ENCODE data around the gene ACCSL.
A peak's percentile ranks its signal among the peaks of the same experiment; 100 is the strongest.

The ACCSL gene

DNA sequence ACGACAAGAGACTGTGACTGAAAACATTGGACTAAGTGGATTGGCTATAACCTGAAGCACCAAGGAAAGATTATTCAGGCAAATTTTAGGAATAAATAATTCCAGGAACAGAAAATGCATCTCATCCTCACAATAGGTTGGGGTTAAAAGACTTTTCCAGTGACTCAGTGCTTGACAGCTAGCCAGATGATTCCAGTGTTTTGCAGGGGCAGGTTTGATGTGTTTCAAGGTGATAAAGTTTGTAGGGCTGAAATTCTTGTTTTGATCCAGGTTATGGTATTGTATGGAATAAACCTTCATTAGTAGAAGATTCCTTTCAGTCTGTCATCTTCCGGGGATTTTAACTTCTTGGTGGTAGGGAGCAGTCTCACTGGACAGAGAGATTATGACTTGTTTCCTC lies 50.0 kb downstream of the ACCSL start:
- no peak for DNase-seq (ENCODE audit: low read depth)

DNA sequence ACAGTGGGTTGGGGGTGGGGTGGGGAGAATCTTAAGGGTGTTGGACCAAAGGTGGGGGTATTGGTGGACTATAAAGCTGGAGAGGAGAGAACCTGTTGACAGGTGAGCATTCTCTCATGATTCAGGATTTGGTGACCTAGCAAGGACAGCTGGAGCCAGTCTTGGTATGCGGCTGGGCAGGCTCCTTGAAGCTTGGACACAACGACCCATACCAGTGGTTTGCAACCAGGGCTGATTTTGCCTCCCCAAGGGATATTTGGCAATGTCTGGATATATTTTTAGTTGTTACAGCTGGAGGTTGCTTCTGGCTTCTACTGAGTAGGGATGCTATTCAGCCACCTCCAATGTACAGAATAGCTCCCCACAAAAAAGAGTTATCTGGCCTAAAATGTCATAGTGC lies 53.3 kb downstream of the ACCSL start:
- no peak for DNase-seq (ENCODE audit: low read depth)

DNA sequence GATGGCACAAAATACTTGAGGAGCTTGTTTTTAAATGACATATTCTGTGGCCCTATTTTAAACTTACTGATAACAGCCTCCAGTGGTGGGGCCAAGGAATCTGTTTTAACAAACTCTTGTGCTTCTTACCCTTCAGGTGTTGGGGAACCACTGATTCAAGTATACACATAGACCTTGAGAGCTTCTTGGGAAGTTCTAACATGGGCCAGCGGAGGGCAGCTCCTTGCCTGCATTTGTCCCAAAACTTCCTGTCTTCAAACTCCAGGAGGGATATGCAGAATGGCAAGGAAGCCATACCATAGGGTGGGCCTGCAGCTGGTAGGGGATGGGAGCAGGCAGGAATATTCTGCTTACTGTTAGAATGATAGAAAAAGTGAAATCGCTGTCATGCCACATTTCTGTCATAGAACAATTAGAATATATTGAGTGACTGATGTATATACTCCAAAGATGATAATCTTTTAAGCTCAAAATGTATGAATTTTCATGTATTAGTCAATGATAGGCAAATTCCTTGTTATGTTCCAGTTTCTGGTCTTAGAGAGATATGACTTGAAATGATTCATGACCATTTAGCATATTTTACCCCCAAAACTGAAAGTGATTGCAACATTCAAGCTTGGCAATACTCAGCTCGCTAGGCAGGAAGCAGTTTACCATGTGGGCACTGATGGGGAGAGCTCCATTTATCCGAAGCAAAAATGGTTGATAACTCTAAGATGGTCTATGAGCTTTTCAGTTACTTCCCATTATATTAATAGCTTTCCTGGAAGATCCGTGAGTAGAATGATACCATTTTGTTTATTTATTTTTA lies 56.9 kb downstream of the ACCSL start:
- DNase-seq (ENCODE audit: low read depth): peak; percentile 75

DNA sequence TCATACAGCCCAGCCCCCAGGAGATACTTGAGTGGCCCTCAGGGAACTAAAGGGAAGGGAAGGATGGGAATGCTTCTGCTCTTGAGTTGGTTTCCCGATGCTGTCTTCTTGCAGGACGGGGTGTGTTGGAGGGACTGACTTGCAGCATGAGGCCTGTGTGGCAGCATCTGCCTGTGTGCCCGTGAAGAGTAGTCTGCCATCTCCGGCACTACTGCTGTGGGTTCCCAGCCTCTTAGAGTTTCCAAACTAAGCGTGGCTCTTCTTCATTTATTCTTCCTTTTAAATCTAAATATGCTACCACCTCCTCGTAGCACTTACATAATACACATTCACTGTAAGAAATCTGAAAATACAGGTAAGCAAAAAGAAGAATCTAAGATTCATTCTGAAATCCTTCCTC lies 60.5 kb downstream of the ACCSL start:
- no peak for DNase-seq (ENCODE audit: low read depth)

Data from iris pigment epithelial cell (primary cell).